Tibial artery (tissue), 4 donors: Measurements from ENCODE around the gene GBP7.

Source experiments
- DNase-seq, 2 donors: peaks; one replicate each; pipeline ENCODE4 v3.0.0-alpha.2; 2019
- H3K27ac ChIP-seq, 2 donors: fragments of 200-600 bp; sonication (generic) in 1 of 2; 1 replicate in 1 of 2; 2 replicates in 1 of 2; pipeline ENCODE4 v1.5.1; 2018 to 2019; ENCODE audit warnings: mild to moderate bottlenecking in 1 of 2
- H3K27me3 ChIP-seq, 2 donors: fragments of 200-600 bp; sonication (generic) in 1 of 2; one replicate each; pipeline versions ENCODE4 v1.5.1 to v1.6.0; 2016 to 2019
- H3K36me3 ChIP-seq, 3 donors: fragments of 200-600 bp; sonication (generic) in 2 of 3; one replicate each; pipeline ENCODE4 v1.5.1; 2016 to 2019; ENCODE audit warnings: mild to moderate bottlenecking in 2 of 3
- H3K4me1 ChIP-seq, 4 donors: fragments of 200-600 bp; sonication (generic) in 2 of 4; 1 replicate in 3 of 4; 2 replicates in 1 of 4; pipeline ENCODE4 v1.5.1; 2016 to 2019
- H3K4me3 ChIP-seq, 2 donors: fragments of 200-600 bp; sonication (generic) in 1 of 2; 1 replicate in 1 of 2; 2 replicates in 1 of 2; pipeline ENCODE4 v1.5.1; 2018 to 2019; ENCODE audit warnings: mild to moderate bottlenecking in 2 of 2
- H3K9me3 ChIP-seq, 3 donors: fragments of 200-600 bp; sonication (generic) in 1 of 3; one replicate each; pipeline ENCODE4 v1.5.1; 2016 to 2019
- CTCF ChIP-seq, 2 experiments: fragments of 200-600 bp in 1 of 2; fragments of 450-650 bp in 1 of 2; IDR thresholded peaks; one replicate each; pipeline ENCODE4 v1.5.1; 2017 to 2019; ENCODE audit warnings: antibody characterized with exemption in 2 of 2, mild to moderate bottlenecking in 1 of 2, moderate library complexity in 1 of 2
- intact Hi-C: fragments of 100-400 bp; cut with DNase I; formaldehyde crosslinking; loops from one replicate; pipeline ENCODE4 v1.15.0; 2023; ENCODE audit warnings: low total_unique reads

The GBP7 gene

GRCh38 chr1:89088572-89088971 lies 87.2 kb downstream of the GBP7 start:
- H3K36me3 ChIP-seq = no peaks in the 10 kb centered on the region
- DNase-seq = no peak
- no peak overlapping the region for H3K4me3 ChIP-seq
- no peak for TF ChIP-seq CTCF (IDR thresholded peaks at IDR 0.05)
- intact Hi-C loops = no loop called here
- no peak overlapping the region for H3K27ac ChIP-seq
- H3K4me1 ChIP-seq = no peaks in the 10 kb centered on the region
- no peaks in the 10 kb centered on the region for H3K27me3 ChIP-seq
- H3K9me3 ChIP-seq = no peaks in the 10 kb centered on the region

GRCh38 chr1:89087241-89087640 lies 88.6 kb downstream of the GBP7 start:
- no peaks in the 10 kb centered on the region for H3K36me3 ChIP-seq
- no peak overlapping the region for H3K27ac ChIP-seq
- no peak for DNase-seq
- H3K4me1 ChIP-seq = no peaks in the 10 kb centered on the region
- H3K9me3 ChIP-seq = no peaks in the 10 kb centered on the region
- H3K4me3 ChIP-seq = no peak overlapping the region
- intact Hi-C loops = no loop called here
- no peak for TF ChIP-seq CTCF (IDR thresholded peaks at IDR 0.05)
- no peaks in the 10 kb centered on the region for H3K27me3 ChIP-seq

- H3K4me1 ChIP-seq = no peaks in the 10 kb centered on the region
- no peaks in the 10 kb centered on the region for H3K36me3 ChIP-seq
- H3K4me3 ChIP-seq = no peak overlapping the region
- no peak overlapping the region for H3K27ac ChIP-seq
- no peak for TF ChIP-seq CTCF (IDR thresholded peaks at IDR 0.05)
- intact Hi-C loops = no loop called here
- no peak for DNase-seq
- no peaks in the 10 kb centered on the region for H3K27me3 ChIP-seq
- no peaks in the 10 kb centered on the region for H3K9me3 ChIP-seq
These were observed 90.0 kb downstream of the GBP7 start for GRCh38 chr1:89085781-89086180.
